GM10847 (cell line): ENCODE results near the gene ZNF326.
A peak's percentile ranks its signal among the peaks of the same experiment; 100 is the strongest.

Experiments
- POLR2A ChIP-seq: IDR thresholded peaks from 2 replicates; pipeline ENCODE4 v1.6.1; 2011; ENCODE audit not compliant: insufficient read length; ENCODE audit errors: extremely low read depth

Gene ZNF326, protein sequence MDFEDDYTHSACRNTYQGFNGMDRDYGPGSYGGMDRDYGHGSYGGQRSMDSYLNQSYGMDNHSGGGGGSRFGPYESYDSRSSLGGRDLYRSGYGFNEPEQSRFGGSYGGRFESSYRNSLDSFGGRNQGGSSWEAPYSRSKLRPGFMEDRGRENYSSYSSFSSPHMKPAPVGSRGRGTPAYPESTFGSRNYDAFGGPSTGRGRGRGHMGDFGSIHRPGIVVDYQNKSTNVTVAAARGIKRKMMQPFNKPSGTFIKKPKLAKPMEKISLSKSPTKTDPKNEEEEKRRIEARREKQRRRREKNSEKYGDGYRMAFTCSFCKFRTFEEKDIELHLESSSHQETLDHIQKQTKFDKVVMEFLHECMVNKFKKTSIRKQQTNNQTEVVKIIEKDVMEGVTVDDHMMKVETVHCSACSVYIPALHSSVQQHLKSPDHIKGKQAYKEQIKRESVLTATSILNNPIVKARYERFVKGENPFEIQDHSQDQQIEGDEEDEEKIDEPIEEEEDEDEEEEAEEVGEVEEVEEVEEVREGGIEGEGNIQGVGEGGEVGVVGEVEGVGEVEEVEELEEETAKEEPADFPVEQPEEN

DNA sequence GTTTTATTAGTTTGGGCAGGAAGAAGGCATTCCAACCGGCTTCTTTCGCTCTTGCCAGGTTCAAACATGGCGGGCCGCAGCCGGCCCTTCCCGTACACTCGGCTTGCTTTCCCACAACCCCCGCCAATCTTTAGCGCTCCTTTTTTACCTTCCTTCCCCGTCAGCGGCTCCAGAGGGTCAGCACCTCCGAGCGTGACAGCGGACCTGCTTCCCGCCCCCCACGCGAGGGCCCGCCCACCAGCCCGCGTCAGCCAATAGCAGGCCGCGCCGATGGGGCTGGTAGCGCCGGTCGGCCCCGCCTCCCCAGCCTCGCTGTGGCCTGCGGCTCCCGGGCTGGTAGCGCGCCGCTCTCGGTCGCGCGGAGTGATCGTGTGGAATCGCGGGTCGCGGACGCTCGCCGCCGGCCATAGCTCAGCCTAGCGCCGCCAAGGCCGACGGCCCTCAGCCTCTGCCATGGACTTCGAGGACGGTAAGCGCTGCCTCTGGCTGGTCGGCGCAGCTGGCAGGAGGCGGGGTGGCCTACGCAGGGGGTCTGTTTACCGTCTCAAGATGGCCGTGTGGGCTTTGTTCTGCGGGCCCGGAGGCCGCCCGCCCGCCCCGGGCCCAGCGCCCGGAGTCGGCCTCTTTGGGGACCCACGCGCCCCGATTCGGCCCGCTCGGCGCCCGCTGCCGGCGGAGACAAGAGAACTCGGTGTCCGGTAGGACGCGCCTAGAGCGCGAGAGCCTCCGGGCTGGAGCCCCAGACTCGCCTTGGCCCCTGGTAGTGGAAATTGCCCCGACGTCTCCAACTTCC lies at the start of gene ZNF326:
TSS of gene ZNF326 (plus strand) at position 306 of the 793 bp plus-strand sequence. CDS start at position 454, 148 bp downstream.
- peak; percentile 96 for TF ChIP-seq POLR2A

DNA sequence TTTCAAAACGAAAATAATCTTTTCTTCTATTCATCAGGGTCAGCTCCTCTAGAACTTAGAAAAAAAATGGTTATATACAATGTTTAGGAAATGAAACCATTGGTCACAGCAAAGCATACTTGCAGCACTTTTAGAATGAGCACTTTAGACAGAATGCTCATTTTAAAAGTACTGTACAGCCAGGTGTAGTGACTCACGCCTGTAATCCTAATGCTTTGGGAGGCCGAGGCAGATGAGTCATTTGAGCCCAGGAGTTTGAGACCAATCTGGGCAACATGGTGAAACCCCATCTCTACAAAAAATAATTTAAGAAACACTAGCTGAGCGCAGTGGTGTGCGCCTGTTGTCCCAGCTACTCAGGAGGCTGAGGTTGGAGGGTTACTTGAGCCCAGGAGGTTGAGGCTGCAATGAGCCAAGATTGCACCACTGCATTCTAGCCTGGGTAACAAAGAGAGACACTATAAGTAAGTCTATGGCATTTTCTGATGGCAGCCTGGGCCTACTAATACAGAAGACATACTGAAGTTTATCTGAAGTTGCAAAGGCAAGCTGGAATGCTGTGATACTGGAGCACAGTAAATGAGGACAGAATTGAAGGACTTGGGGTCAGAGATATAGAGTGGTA lies 48.9 kb upstream of the ZNF326 start:
- no peak for TF ChIP-seq POLR2A

DNA sequence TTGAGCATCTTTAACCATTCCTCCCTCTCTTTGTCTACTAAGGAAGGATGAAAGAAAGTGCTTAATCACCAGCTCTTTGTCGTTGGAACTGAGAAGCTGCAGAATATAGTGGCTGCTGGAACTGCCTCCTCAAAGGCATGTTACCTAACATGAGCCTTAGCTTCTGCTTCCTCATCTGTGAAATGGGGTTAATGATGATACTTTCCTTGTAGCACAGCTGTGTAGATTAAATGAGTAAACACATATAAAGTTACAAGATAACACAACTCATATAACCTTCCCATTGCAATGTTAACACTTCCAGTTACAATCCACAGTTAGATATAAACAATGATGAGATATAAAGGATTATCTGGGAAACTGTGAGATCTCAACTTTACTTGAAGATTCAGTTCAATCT lies 48.4 kb upstream of the ZNF326 start:
- TF ChIP-seq POLR2A: no peak

DNA sequence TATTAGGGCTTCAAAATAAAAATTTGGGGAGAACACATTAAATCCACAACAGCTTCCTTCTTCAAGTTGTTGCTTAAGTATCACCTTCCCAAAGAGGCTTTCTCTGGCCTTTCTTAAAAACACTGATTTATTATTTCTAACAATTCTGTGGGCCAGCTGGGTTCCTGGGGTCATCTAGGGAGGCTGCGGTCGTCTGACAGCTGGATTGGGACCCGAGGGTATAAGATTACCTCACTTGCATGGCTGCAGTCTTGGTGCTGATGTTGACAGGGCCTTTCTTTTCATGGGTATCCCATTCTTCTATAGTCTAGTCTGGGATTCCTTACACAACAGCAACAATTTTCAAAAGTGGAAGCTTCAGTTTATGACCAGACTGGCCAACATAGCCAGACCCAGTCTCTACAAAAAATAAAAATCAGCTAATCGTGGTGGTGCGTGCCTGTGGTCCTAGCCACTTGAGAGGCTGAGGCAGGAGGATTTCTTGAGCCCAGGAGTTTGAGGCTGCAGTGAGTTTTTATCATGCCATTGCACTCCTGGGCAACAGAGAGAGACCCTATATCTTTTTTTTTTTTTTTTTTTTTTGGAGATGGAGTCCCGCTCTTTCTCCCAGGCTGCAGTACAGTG lies 46.1 kb upstream of the ZNF326 start:
- TF ChIP-seq POLR2A: no peak

DNA sequence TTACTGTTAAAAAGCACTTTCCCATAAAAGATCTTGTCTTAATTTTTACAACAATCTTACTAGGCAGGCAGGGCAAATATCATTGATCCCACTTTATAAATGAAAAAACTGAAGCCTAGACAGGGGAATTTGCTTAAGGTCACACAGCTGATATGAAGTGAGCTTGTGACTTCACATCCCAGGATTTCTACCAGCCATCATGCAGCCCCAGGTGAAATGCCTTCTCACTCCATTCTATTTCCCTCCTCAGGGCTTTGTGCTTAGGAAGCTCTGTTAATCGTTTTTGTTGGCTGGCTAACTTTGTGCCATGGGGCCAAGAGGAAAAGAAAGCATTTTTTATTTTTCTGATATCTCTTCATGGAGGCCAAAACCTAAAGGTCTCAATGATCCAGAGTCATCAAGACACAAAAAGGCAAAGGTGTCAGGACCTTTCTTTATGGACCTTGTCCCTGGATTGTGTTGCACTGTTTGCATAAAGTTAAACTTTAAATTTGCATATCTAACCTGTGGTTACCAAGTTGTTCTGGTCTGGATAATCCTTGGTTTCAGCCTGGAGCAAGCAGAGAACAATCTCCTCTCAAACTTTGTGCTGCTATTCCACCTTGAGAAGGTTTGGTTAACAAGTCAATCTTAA lies 44.8 kb upstream of the ZNF326 start:
- TF ChIP-seq POLR2A: no peak

DNA sequence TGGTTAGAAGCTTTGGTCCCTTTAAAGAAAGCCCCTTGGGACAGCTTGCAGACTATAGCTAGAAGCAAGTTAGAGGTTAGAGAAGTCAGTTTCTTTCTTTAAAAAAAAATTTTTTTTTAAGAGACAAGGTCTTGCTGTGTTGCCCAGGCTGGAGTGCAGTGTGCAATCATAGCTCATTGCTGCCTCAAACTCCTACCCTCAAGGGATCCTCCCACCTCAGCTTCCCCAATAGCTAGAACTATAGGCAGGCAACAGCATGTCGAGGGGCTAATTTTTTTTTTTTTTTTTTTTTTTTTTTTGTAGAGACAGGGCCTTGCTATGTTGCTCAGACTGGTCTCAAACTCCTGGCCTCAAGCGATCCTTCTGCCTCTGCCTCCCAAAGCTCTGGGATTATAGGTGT lies 44.2 kb upstream of the ZNF326 start:
- no peak for TF ChIP-seq POLR2A

DNA sequence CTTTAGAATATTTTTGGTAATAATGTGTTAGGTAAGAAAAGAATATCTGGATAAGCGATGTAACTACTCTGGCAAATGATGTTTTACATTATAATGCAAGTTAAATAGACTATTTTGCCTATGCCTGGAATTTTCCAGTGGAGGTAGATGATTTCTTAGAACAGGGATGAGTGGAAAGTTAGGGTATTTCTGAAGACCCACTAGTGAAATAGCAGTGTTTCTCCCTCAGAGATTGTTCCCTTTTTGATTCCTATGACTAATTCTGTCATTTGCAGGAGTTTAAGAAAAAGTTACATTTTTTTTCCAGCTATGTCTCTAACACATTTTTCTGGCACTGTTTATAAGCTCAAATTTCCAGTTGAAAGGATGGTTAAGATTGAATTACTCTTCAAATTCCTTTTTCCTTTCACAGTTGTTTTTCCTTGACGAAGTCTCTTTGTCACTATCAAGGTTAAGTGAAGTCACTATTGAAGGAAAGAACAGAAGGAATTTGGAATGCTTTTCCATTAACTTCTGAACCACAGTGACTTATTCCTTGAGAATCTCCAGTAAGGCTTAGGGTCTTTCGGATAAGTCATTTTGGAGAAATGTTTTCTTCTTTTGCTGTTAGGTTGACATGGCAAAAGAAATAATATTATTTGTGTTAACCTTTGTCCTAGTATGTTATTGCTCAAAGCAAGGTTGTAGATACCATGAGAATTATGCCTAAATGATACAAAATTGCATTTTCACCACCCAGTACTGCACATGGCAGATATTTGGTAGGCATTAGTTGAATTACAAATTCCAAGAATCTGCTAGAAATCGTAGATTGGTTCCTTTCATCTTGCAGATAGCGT lies 42.9 kb upstream of the ZNF326 start:
- TF ChIP-seq POLR2A: no peak

DNA sequence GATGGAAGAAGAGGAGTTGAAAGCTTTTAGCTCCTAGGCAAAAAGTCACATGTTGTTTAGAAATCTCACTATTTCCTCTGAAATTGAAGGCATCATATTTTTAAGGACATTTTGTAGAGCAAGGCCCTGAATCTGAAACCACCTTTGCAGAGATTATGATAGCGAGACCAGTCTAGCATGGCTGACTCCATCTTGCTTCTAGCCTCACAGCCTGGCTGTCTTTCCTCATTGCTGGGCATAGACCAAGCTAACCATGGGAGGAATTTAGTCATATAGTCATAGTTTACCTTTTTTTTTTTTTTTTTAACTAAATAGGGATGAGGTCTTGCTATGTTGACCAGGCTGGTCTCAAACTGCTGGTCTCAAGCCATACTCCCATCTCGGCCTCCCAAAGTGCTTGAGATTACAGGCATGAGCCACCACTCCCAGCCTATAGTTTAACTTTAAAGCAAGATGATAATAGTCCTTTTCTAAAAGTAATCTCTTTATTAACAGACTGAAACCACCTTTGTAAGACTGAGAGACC lies 42.2 kb upstream of the ZNF326 start:
- TF ChIP-seq POLR2A: no peak

DNA sequence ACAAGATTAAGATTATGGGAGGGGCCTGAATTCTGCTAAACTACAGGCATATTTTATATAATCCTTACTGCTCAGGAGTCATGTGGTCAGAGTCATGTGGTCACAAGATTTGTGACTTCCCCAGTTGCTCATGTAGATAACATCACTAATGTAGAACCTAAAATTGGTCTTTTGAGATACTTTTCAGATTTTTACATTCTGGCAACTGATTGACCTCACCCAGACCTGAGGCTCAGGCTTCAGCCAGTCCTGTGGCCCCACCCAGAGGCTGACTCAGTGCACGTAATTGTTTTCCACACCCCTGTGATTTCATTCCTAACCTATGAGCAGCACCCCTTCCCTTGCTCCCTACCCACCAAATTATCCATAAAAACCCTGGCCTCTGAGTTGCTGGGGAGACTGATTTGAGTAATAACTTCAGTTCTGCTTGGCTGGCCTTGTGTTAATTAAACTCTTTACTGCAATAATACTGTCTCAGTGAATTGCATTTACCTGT lies 41.7 kb upstream of the ZNF326 start:
- TF ChIP-seq POLR2A: no peak

DNA sequence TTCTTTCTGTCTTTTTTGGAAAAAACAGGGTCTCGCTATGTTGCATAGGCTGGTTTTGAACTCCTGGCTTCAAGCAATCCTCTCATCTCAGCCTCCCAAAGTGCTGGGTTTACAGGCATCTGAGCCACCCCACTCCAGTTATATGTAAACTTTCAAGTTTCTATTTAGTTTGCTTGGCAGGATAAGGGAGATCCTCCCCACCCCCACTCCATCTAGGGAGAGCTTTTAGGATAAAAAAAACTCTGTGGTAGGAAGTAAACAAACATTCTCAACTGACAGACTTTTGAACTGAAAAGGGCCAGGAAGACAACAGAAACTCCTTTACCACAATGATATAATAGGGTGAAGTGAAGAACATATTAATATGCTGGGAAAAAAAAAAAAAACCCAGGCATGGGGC lies 41.0 kb upstream of the ZNF326 start:
- TF ChIP-seq POLR2A: no peak

DNA sequence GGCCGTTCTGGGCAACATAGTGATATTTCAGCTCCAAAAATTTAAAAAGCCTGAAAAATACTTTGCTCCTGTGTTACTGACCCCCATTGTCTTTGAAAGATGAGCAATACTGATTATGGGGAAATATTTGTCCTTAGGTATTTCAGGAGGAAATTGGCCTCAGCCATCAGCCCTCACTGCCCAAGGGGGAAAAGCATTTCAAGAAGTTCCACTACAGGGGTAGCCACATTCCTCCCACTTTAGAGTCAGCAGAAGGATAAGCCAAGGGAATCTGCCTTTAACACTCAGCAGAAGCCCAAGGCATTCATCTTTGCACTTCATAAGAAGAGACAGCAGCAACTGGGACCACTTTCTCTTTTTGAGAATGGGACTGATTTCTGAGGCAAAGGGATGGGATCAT lies 40.5 kb upstream of the ZNF326 start:
- TF ChIP-seq POLR2A: no peak

DNA sequence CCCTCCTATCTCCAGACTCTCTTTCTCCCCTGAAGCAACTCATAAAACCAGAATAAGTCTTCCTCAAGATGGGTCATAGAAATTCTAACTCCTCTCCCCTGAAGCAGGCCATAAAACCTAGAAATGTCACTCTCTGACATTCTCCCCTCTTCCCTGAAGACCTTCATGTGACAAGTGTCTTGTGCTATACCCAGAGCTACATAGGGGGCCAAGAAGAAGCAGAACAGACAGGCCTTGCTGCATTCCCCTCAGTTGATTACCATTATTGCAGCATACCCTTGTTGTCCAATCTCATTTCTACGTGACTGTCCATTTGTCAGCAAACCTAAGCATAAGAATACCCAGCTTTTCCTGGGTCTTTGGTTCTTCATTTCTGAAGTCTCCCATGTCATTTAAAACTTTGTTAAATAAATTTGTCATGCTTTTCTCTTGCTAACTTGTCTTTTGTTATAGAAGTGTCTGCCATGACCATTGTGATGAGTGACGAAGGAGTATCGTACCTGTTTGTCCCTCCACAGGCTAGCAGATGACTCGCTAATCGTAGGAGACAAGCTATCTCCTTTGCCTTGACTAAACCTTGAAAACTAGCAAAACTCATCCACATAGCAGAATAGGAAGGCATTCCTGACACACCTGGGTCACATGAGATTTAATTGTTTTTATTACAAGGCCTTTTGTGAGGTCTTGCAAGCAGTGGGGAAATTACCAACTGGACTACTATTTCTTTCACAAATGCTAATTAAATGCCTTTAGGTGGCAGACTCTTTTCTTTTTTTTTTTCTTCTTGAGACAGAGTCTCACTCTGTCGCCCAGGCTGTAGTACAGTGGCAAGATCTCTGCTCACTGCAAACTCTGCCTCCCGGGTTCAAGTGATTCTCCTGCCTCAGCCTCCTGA lies 39.4 kb upstream of the ZNF326 start:
- no peak for TF ChIP-seq POLR2A

DNA sequence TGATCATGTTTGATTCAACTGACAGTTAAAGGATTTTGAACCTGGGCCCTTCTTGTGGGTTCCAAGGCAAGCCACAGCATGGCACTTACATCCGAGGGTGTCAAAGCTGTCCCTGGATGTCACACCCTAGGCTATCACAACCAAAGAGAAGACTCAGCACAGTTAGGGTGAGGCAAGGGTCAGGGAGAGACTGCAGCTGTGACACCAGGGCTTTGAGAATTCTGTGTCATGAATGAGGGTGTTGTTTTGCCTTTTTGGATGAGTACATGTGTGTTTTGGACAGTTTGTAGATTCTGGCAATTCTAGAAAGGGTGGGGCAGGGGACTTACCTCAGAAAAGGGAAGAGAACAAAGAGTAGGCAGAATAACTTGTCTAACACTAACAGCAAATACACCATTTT lies 37.8 kb upstream of the ZNF326 start:
- no peak for TF ChIP-seq POLR2A
